SK-N-SH (cell line): ENCODE data around the gene SAMD4A.

Source experiments
- CTCF ChIP-seq: fragments of 200-600 bp; sonication (generic); IDR thresholded peaks from 2 replicates; pipeline ENCODE4 v1.6.1; 2017; ENCODE audit warnings: antibody characterized with exemption, mild to moderate bottlenecking, moderate library complexity
- FOXM1 ChIP-seq: IDR thresholded peaks from 2 replicates; pipeline ENCODE4 v1.4.0; 2012; ENCODE audit warnings: low read depth, mild to moderate bottlenecking
- GABPA ChIP-seq: IDR thresholded peaks from 2 replicates; pipeline ENCODE4 v1.4.0; 2012; ENCODE audit warnings: low read depth, mild to moderate bottlenecking
- JUND ChIP-seq: IDR thresholded peaks from 2 replicates; pipeline ENCODE4 v1.4.0; 2012
- MXI1 ChIP-seq: IDR thresholded peaks from 2 replicates; pipeline ENCODE4 v1.6.1; 2012; ENCODE audit warnings: mild to moderate bottlenecking, low read depth, low read length, improper control_type of control experiment
- POLR2AphosphoS5 ChIP-seq: IDR thresholded peaks from 2 replicates; pipeline ENCODE4 v1.6.1; 2012; ENCODE audit warnings: low read depth, low read length
- REST ChIP-seq: IDR thresholded peaks from 2 replicates; pipeline ENCODE4 v1.6.1; 2012; ENCODE audit warnings: mild to moderate bottlenecking, low read depth, low read length, moderate library complexity
- RFX5 ChIP-seq: IDR thresholded peaks from 2 replicates; pipeline ENCODE4 v1.6.1; 2012; ENCODE audit warnings: mild to moderate bottlenecking, improper control_type of control experiment, low read length
- SMC3 ChIP-seq: IDR thresholded peaks from 2 replicates; pipeline ENCODE4 v1.6.1; 2012; ENCODE audit warnings: low read depth, low read length, improper control_type of control experiment
- TCF12 ChIP-seq: IDR thresholded peaks from 2 replicates; pipeline ENCODE4 v1.4.0; 2012
- YY1 ChIP-seq: IDR thresholded peaks from 2 replicates; pipeline ENCODE4 v1.4.0; 2012; ENCODE audit warnings: low read depth, mild to moderate bottlenecking

DNA sequence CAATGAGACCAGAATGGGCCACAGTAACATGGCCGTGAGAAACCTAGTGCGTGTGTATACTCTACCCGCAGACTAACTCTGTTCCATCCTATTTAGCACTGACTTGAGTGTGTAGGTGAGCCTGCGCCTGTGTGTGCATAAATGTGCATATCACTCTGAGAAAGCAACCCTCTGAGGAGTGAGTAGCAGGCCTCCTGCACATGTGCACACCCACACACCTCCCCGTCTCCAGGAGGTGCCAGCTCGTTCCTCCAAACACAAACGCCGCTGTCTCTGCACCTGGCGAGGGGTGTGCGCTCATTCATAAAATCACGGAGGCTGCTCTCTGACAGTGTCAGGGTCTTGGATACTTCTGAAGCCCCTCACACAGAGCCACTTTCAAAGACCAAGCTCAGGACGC lies 196.8 kb downstream of the SAMD4A start:
- TF ChIP-seq GABPA: no peak
- no peak for TF ChIP-seq CTCF
- no peak for TF ChIP-seq SMC3
- no peak for TF ChIP-seq TCF12
- no peak for TF ChIP-seq MXI1
- TF ChIP-seq YY1: no peak
- no peak for TF ChIP-seq POLR2AphosphoS5
- no peak for TF ChIP-seq REST
- no peak for TF ChIP-seq JUND
- TF ChIP-seq FOXM1: no peak
- no peak for TF ChIP-seq RFX5
